ENCODE results near the gene LHX6. TPM values are rescaled to one million over a fixed set of nuclear protein-coding genes. Genes with fewer than 3 reads are reported as not detected.

The LHX6 gene
- total and polyA plus RNA-seq, 2 of the 4 experiments (the other 2 are of a cell fraction): under 0.01 to 0.05 TPM

GRCh38 chr9:122263699-122264349, 35.1 kb upstream of the LHX6 start:
- peak overlapping the region; percentile 89 for H4K5ac ChIP-seq (ENCODE audit: low read depth, low read length)
- H4K8ac ChIP-seq (ENCODE audit: low read depth in 2 of 2, low read length in 2 of 2): peak overlapping the region; percentile 82 to 97
- H3K9me1 ChIP-seq (ENCODE audit: insufficient read depth, low read length): 0 out of 2 replicates have a peak, but pooled peaks cover 9% of the 10 kb centered on the region
- H2AK5ac ChIP-seq (ENCODE audit: low read depth, low read length): peak overlapping the region; percentile 10; the same call in 1 of the 2 replicates
- peak overlapping the region; percentile 98 for H3K14ac ChIP-seq (replicated peaks; ENCODE audit: low read depth, low read length)
- in situ Hi-C loops (cut with MboI; ENCODE audit: low sequenced_read_pairs) (no loop called here), dilution Hi-C loops (cut with HindIII; ENCODE audit: low sequenced_read_pairs, unreplicated experiment) (no loop called here), intact Hi-C loops (cut with micrococcal nuclease) (loop anchor here (1.0 to 5.0 kb wide), 3 partner anchors 53 to 188 kb away; no protein-coding TSS in a partner anchor)
- peak overlapping the region; percentile 62; the same call in 1 of the 3 replicates for H2BK15ac ChIP-seq (ENCODE audit: low read depth, low read length)
- peaks cover 48 to 69% of the 10 kb centered on the region in 2 experiments for H3K79me1 ChIP-seq (ENCODE audit: low read depth in 1 of 2, low read length in 2 of 2)
- H2BK5ac ChIP-seq (ENCODE audit: low read depth, low read length, poor library complexity, severe bottlenecking): peak overlapping the region; percentile 98
- peak overlapping the region; percentile 86 for H3K4me2 ChIP-seq (ENCODE audit: low read depth, low read length)
- no peaks in the 10 kb centered on the region; the same call in 1 of the 2 replicates for H3K4me1 ChIP-seq (ENCODE audit: control insufficient read depth, insufficient read depth, low read length)
- peak overlapping the region; percentile 35 for H2BK120ac ChIP-seq (ENCODE audit: low read depth, low read length)
- no peaks in the 10 kb centered on the region; the same call in 1 of the 2 replicates for H4K20me1 ChIP-seq (ENCODE audit: insufficient read depth, low read length)
- TF ChIP-seq POLR2A (IDR thresholded peaks at IDR 0.05; ENCODE audit: low read depth, low read length) (no peak), ELK1 (IDR thresholded peaks at IDR 0.05; ENCODE audit: borderline replicate concordance, low read depth, low read length) (no peak), CEBPB (IDR thresholded peaks at IDR 0.05; ENCODE audit: low read depth, low read length) (no peak), SMC3 (IDR thresholded peaks at IDR 0.05; ENCODE audit: low read depth, low read length) (no peak), BHLHE40 (IDR thresholded peaks at IDR 0.05; ENCODE audit: low read depth, low read length) (no peak), CTCF (conservative IDR thresholded peaks at IDR 0.05; ENCODE audit: low read depth, low read length) (no peak), NFE2L2 (IDR thresholded peaks at IDR 0.05; ENCODE audit: low read depth, low read length) (no peak), RAD21 (IDR thresholded peaks at IDR 0.05; ENCODE audit: low read length) (no peak), RCOR1 (IDR thresholded peaks at IDR 0.05; ENCODE audit: insufficient replicate concordance, low read length) (no peak)
- H3K4ac ChIP-seq (ENCODE audit: low read depth, low read length): peak overlapping the region; percentile 98; the same call in 1 of the 2 replicates
- H3K27me3 ChIP-seq (ENCODE audit: control insufficient read depth, insufficient read depth, low read length): no peaks in the 10 kb centered on the region
- peak overlapping the region; percentile 93; the same call in 1 of the 2 replicates for H4K91ac ChIP-seq (ENCODE audit: insufficient read depth, low read depth, low read length)
- peak overlapping the region; percentile 98 for H3K56ac ChIP-seq (ENCODE audit: extremely low read depth, insufficient read depth, low read length)
- POLR2A ChIA-PET (ENCODE audit: unreplicated experiment): interaction anchor here (0.6 kb wide), 1 partner anchor 52 kb away, joined by 4 read pairs; no protein-coding TSS in a partner anchor
- peak overlapping the region; percentile 97 for H2AK9ac ChIP-seq (replicated peaks; ENCODE audit: low read depth, low read length, poor library complexity)
- CTCF ChIA-PET: interaction anchor here (0.8 to 1.5 kb wide), 2 partner anchors 57 to 86 kb away, joined by 3 to 6 read pairs; no protein-coding TSS in a partner anchor
- peak overlapping the region; percentile 96 for H3K23ac ChIP-seq (ENCODE audit: low read depth, low read length)
- peak overlapping the region; percentile 97 for H3K9ac ChIP-seq (ENCODE audit: low read depth, low read length)
- ATAC-seq (ENCODE audit: low read depth) (no peak), DNase-seq (peak; percentile 13)
- H3K18ac ChIP-seq (ENCODE audit: low read depth, low read length): peak overlapping the region; percentile 77
- peak overlapping the region; percentile 100 for H2AFZ ChIP-seq (replicated peaks; ENCODE audit: low read length, poor library complexity)
- no peaks in the 10 kb centered on the region for H3K9me3 ChIP-seq (ENCODE audit: control insufficient read depth, insufficient read depth, low read length)
- no peak overlapping the region for H2BK20ac ChIP-seq (ENCODE audit: low read depth, low read length)
- H3K36me3 ChIP-seq (ENCODE audit: control insufficient read depth, insufficient read depth, low read length): peaks cover 10% of the 10 kb centered on the region
- H3K27ac ChIP-seq (ENCODE audit: insufficient read depth, low read length): peak overlapping the region; percentile 99
- peak overlapping the region; percentile 72 for H3K4me3 ChIP-seq (ENCODE audit: insufficient read depth, low read depth, low read length)
- WGBS, 2 experiments (ENCODE audit: extremely low coverage in 2 of 2, insufficient read length in 1 of 2): 46% methylated on average over 3 of the region's 13 CpGs; no CpG with 5 or more reads in 1 of the 2 experiments
- BruUV-seq (replicated peaks): no TSS peak
